ENCODE results near the gene RPL23. TPM values are rescaled to one million over a fixed set of nuclear protein-coding genes. Genes with fewer than 3 reads are reported as not detected.

The RPL23 gene
- total and polyA plus RNA-seq, 9 of the 15 experiments (the other 6 are each of a cell fraction or from before 2014, with no cell fraction given) = 1,745 to 3,667 (median 3,096) TPM

DNA sequence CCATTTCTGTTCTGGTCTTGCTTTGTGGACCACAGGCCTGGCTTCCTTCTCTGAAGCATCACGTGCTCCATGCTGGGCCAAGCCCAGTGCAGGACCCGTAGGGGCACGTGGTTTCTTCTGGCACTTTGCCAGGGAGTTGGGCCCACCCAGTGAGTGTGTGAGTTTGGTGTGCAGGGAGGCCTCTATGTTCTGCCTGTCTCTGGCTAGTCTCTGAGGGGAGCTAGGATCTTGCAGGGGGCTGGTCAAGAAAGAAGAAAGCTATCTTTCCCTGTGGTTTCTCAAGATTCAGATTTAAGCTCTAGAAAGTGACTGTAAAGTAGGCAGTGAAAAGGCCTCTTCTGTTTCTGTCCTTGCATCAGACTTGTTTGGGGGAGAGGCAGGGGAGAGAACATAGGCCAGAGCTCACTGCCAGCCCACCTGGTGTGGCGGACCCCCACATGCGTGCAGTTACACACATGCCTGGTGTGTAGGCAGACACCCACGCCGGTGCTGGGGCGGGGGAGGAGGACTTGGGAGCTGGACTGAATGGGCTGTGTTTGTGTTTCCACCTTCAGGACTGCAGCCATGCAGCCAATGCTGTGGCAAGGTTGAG, 28.2 kb upstream of the RPL23 start (continued):
- TF ChIP-seq, protein P1, sequence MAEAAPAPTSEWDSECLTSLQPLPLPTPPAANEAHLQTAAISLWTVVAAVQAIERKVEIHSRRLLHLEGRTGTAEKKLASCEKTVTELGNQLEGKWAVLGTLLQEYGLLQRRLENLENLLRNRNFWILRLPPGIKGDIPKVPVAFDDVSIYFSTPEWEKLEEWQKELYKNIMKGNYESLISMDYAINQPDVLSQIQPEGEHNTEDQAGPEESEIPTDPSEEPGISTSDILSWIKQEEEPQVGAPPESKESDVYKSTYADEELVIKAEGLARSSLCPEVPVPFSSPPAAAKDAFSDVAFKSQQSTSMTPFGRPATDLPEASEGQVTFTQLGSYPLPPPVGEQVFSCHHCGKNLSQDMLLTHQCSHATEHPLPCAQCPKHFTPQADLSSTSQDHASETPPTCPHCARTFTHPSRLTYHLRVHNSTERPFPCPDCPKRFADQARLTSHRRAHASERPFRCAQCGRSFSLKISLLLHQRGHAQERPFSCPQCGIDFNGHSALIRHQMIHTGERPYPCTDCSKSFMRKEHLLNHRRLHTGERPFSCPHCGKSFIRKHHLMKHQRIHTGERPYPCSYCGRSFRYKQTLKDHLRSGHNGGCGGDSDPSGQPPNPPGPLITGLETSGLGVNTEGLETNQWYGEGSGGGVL (CRISPR knock-in tag; IDR thresholded peaks at IDR 0.05) = no peak
- TF ChIP-seq RCOR1 (IDR thresholded peaks at IDR 0.05; ENCODE audit: borderline replicate concordance in 1 of 2, low read depth in 2 of 2, low read length in 2 of 2) (no peak), PHB (CRISPR knock-in tag; IDR thresholded peaks at IDR 0.05) (no peak), MTF1 (CRISPR knock-in tag; IDR thresholded peaks at IDR 0.05; ENCODE audit: borderline replicate concordance) (no peak), HNRNPL (IDR thresholded peaks at IDR 0.05; ENCODE audit: low read depth, low read length) (no peak)
- TF ChIP-seq, protein P2, sequence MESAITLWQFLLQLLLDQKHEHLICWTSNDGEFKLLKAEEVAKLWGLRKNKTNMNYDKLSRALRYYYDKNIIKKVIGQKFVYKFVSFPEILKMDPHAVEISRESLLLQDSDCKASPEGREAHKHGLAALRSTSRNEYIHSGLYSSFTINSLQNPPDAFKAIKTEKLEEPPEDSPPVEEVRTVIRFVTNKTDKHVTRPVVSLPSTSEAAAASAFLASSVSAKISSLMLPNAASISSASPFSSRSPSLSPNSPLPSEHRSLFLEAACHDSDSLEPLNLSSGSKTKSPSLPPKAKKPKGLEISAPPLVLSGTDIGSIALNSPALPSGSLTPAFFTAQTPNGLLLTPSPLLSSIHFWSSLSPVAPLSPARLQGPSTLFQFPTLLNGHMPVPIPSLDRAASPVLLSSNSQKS (CRISPR knock-in tag; IDR thresholded peaks at IDR 0.05) = no peak
